LoVo (cell line): ENCODE data around the gene TSSC4.

Experiments
- DNase-seq: peaks from one replicate; pipeline ENCODE4 v3.0.0-alpha.2; 2016; ENCODE audit warnings: low spot score

TSSC4 gene

GRCh38 chr11:2369320-2369719, 31.2 kb upstream of the TSSC4 start:
- DNase-seq: no peak

- no peak for DNase-seq
Measured at GRCh38 chr11:2369896-2370295, 30.7 kb upstream of the TSSC4 start.

- DNase-seq: no peak
Measured at GRCh38 chr11:2374456-2375201, 25.9 kb upstream of the TSSC4 start.

- DNase-seq: no peak
Measured at GRCh38 chr11:2375341-2375853, 25.2 kb upstream of the TSSC4 start.

- no peak for DNase-seq
Measured at GRCh38 chr11:2375964-2376551, 24.5 kb upstream of the TSSC4 start.

GRCh38 chr11:2376751-2377451, 23.6 kb upstream of the TSSC4 start, which contains the start of gene CD81:
Gene CD81, plus strand, starts transcription at chr11:2377310. Its CDS starts 240 bp downstream, at chr11:2377550.
- peak; percentile 54 for DNase-seq

GRCh38 chr11:2377511-2378443, 22.8 kb upstream of the TSSC4 start:
- peak; percentile 35 for DNase-seq

- no peak for DNase-seq
Measured at GRCh38 chr11:2378527-2379210, 21.9 kb upstream of the TSSC4 start.

- DNase-seq: no peak
Measured at GRCh38 chr11:2379466-2380174, 20.9 kb upstream of the TSSC4 start.

GRCh38 chr11:2380396-2380795, 20.2 kb upstream of the TSSC4 start:
- no peak for DNase-seq

GRCh38 chr11:2380807-2381350, 19.7 kb upstream of the TSSC4 start:
- DNase-seq: no peak

GRCh38 chr11:2381494-2382128, 18.9 kb upstream of the TSSC4 start:
- no peak for DNase-seq

- DNase-seq: no peak
Measured at GRCh38 chr11:2382129-2382517, 18.4 kb upstream of the TSSC4 start.

- DNase-seq: no peak
Measured at GRCh38 chr11:2382936-2383851, 17.4 kb upstream of the TSSC4 start.

GRCh38 chr11:2383852-2384804, 16.4 kb upstream of the TSSC4 start:
- DNase-seq: no peak

GRCh38 chr11:2385156-2386151, 15.1 kb upstream of the TSSC4 start:
- no peak for DNase-seq
